ENCODE measurements around the gene NRDE2.

Gene NRDE2

DNA sequence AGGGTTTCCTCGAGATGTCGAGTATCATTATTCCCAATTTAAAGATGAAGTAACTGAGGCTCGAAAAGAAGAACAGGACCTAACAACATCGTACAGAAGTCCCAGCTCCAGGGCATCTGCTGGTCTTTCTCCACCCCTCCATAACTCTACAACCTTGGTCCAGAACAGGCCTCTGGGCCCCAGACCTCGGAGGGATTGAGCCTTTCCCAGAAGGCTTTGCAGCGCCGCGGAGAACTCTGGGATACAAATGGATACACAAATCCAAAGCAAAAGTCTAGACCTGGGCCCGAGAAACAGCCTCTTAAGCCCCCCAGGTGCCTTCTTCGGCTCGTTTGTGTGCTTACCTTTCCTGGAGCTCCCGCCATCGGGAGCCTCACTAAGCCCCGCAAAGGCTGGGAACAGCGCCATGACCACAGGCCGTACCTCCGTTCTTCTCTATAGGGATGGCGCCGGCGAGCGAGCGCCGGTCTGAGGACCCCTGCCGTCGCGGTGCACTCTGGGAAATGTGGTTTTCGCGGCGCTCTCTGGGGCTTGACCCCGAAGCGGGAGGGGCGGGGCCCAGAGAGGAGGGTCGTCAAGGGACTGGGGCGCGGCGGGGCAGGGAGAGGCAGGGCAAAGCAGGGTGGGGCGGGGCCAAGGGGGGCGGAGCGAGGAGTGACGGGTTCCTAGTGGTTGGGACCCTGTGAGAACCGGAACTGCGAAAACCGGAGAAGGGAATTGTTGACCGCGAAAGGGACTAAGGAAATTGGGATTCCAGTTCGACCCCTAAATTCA lies at the start of gene NRDE2:
TSS of gene NRDE2 (minus strand) at position 445 of the 774 bp plus-strand sequence. CDS start at position 408, 37 bp downstream.
- peak; percentile 95 for DNase-seq

- no peak for DNase-seq
Observed at GRCh38 chr14:90381011-90381786, 49.5 kb upstream of the NRDE2 start.

GRCh38 chr14:90379106-90379505 lies 47.4 kb upstream of the NRDE2 start:
- no peak for DNase-seq

DNA sequence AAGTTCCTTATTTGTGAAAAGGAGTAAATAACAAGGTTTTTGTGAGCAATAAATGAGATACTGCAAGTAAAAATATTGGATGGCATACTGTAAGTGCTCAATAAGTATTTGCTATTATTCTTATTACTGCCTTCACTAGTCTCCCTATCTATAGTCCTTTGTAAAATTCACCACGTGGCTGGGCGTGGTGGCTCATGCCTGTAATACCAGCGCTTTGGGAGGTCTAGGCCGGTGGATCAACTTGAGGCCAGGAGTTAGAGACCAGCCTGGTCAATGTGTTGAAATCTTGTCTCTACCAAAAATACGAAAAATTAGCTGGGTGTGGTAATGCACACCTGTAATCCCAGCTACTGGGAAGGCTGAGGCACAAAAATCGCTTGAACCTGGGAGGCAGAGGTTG lies 46.5 kb upstream of the NRDE2 start:
- DNase-seq = no peak

DNA sequence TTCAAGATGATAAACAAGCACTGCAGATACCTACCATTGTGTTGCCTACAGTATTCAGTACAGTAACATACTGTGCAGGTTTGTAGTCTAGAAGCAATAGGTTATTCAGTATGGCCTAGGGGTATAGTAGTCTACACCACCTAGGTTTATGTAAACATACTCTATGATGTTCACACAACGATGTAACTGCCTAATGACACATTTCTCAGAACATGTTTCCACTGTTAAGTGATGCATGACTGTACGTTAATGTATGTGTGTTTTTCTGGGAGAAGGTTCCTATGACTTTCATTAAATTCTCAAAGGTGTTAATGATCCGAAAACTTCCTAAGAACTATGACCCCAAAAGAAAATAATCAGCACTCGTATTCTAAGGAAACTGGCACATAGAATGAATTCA lies 44.2 kb upstream of the NRDE2 start:
- DNase-seq = no peak

DNA sequence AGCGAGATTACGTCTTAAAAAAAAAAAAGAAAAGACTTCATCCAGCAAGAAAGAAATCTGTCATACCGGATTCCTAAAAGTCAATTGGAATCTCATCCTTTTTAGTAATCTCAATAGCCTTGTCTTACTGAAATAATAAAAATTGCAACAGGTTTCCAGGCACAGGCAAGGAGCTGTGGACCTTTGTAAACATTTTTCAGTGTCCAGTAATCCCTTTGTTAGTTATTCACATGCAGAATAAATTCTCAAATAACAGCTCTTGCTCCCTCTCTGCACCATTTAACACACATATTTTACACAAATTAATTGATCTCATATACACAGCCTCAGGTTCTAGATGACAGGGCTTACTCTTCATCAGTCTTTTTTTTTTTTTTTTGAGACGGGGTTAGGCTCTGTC lies 43.1 kb upstream of the NRDE2 start:
- DNase-seq = no peak

GRCh38 chr14:90373887-90374286 lies 42.1 kb upstream of the NRDE2 start:
- DNase-seq = no peak

DNA sequence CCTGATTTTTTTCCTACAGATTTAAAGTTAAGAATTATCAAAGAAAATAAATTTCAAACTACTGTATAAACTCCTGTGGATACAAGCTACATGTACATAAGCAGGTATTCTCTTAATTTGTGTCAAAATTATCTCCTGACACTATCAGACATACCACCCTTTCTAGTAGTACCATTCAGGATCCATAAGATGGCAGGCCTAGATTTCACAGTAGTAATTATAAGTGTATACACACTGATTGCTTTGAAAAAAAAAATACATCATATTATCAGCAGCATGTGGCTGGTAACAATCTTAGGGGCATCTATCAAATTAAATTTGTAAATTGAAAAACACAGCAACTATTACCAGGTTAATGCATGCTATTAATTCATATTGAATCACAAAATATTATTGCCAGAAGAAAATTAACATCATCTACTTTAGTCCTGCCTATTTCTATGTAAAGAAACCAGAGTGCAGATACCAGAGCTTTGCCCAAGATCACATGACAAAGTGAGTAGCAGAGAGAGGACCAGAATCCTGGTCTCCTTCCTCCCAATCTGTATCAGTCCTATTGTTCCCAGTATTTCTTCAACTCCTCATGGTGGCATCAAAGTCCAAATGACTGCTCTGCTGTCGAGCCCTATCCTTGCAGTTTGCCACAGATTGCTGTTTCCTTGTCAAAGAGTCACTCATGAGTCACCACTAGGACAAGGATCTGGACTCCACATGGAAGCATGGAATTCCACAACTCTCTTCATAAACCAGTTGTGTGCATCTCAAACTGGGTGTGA lies 37.4 kb upstream of the NRDE2 start:
- DNase-seq = peak; percentile 63

GRCh38 chr14:90362558-90362896 lies 30.8 kb upstream of the NRDE2 start:
- DNase-seq = no peak

- no peak for DNase-seq
Observed at GRCh38 chr14:90361865-90362557, 30.3 kb upstream of the NRDE2 start.

GRCh38 chr14:90358359-90358758 lies 26.6 kb upstream of the NRDE2 start:
- DNase-seq = no peak

- no peak for DNase-seq
Observed at GRCh38 chr14:90356925-90357324, 25.2 kb upstream of the NRDE2 start.

GRCh38 chr14:90355540-90356518 lies 24.1 kb upstream of the NRDE2 start:
- DNase-seq = no peak

- DNase-seq = no peak
Observed at GRCh38 chr14:90354551-90355298, 23.0 kb upstream of the NRDE2 start.

DNA sequence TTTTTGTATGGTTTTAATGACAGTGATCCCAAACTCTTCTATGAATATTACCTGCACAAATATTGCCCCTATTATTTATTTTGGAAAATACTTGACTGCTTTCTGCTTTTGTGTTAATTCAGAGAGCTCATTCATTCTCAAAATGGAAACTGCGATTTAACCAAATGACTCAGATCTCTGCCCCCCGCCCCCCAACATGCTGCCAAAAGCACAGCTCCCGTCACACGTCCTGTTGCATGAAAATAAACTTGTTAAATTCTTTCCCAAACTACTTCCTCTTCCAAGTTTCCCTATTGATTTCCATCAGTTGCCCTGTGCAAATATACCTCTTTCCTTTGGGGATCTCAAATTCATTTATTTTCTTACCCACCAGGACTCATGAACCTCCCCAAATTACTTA lies 18.0 kb upstream of the NRDE2 start:
- DNase-seq = no peak

DNA sequence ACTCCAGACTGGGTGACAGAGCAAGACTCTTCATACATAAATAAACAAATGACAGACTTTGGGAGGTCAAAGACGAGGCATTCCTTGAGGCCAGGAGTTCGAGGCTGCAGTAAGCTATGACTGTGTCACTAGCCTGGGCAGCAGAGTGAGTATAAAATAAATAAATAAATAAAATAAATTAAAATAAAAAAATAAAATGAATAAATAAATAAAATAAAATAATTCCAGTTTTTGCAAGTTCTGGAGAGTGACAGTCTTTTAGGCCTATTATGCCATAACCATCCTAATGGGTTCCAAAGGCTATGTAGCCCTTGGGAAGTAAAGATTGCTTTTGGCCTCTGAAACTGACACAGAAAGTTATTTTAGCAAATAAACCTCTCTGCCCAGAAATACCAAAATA lies 16.5 kb upstream of the NRDE2 start:
- no peak for DNase-seq

DNA sequence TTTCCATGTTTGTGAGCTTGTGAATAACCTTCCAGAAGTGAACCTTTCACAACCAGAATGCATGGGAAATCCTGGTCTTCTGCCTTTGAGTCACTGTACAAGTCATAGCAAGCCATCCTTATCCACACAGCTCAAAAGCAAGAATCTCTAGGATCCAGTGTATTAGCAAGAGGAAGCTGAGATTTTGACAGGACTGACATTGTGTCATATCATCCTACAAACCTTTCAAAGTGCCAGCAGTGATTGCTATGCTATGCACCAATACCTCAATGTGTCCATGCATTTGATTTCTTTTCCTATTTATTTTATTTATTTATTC lies 13.5 kb upstream of the NRDE2 start:
- DNase-seq = no peak

- no peak for DNase-seq
Observed at GRCh38 chr14:90344331-90345238, 12.8 kb upstream of the NRDE2 start.

DNA sequence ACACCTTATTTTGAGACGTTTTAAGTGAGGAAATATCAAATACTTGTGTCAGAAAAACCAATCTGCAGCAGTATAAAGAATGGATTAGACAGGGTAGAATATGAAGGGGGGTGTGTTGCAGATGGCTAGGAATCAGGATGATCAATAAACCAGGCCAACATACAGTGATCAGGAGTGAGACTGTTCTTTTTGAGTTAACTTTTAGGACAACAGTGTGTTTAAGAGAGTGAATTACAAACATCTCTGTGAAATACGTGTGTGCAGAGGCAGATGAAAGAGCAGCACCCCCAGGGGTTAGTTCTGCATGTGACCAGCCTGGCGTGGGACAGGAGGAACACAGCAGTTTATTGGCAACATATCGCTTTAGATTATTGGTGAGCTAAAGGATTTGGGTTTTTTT lies 10.6 kb upstream of the NRDE2 start:
- no peak for DNase-seq

GRCh38 chr14:90341784-90342183 lies 10.0 kb upstream of the NRDE2 start:
- DNase-seq = no peak
